PC-9 (cell line): ENCODE measurements around the gene ACACB. TPM values are rescaled to one million over a fixed set of nuclear protein-coding genes. Genes with fewer than 3 reads are reported as not detected.

ENCODE experiments used
- BruUV-seq: library from RNA; stranded (reverse); fragments of 400-500 nt; replicated peaks from 2 replicates; lab custom pipeline; 2021; lab: Mats Ljungman, UMichigan
- CTCF ChIA-PET: fragments of 300-600 bp; sonication (Branson Sonifier 250); formaldehyde crosslinking; loops from one replicate; lab custom pipeline; 2022; ENCODE audit warnings: antibody characterized with exemption; lab: Charles Lee
- POLR2A ChIA-PET: fragments of 300-600 bp; sonication (Branson Sonifier 250); formaldehyde crosslinking; loops from one replicate; lab custom pipeline; 2022; ENCODE audit warnings: antibody characterized with exemption; ENCODE audit not compliant: unreplicated experiment; lab: Charles Lee
- DNase-seq, 2 experiments: peaks; one replicate each; pipeline versions ENCODE4 v3.0.0 to v3.0.0-alpha.2; 2015 to 2022; ENCODE audit warnings: mixed read lengths in 1 of 2
- H2AFZ ChIP-seq: fragments of 200-600 bp; sonication (generic); 2 replicates; pipeline ENCODE4 v1.8.1; 2017; ENCODE audit warnings: antibody characterized with exemption
- H3F3A ChIP-seq: fragments of 200-600 bp; sonication (generic); 2 replicates; pipeline ENCODE4 v1.8.1; 2017; ENCODE audit warnings: antibody characterized with exemption, mild to moderate bottlenecking, low read depth; ENCODE audit not compliant: insufficient read depth
- H3K27ac ChIP-seq: fragments of 200-600 bp; sonication (generic); 2 replicates; pipeline ENCODE4 v1.6.1; 2016; ENCODE audit warnings: mixed run types
- H3K27me3 ChIP-seq: fragments of 200-600 bp; sonication (generic); 2 replicates; pipeline ENCODE4 v1.6.1; 2016; ENCODE audit warnings: low read depth, mixed run types; ENCODE audit not compliant: insufficient read depth
- H3K36me3 ChIP-seq: fragments of 200-600 bp; sonication (generic); 2 replicates; pipeline ENCODE4 v1.6.1; 2016; ENCODE audit warnings: low read depth, mixed run types
- H3K4me1 ChIP-seq: fragments of 200-600 bp; sonication (generic); replicated peaks from 2 replicates; pipeline ENCODE4 v1.6.1; 2016; ENCODE audit warnings: mixed run types; ENCODE audit not compliant: insufficient read depth
- H3K4me2 ChIP-seq: fragments of 200-600 bp; sonication (generic); 2 replicates; pipeline ENCODE4 v1.6.1; 2017; ENCODE audit warnings: mixed run types
- H3K4me3 ChIP-seq: fragments of 200-600 bp; sonication (generic); 2 replicates; pipeline ENCODE4 v1.6.1; 2016; ENCODE audit warnings: mixed run types
- H3K79me2 ChIP-seq: fragments of 200-600 bp; sonication (generic); 2 replicates; pipeline ENCODE4 v1.6.1; 2017; ENCODE audit warnings: low read depth, mixed run types
- H3K9me2 ChIP-seq: fragments of 200-600 bp; sonication (generic); 2 replicates; pipeline ENCODE4 v1.8.1; 2017; ENCODE audit warnings: mild to moderate bottlenecking; ENCODE audit not compliant: insufficient read depth
- H3K9me3 ChIP-seq: fragments of 200-600 bp; sonication (generic); 2 replicates; pipeline ENCODE4 v1.8.1; 2016; ENCODE audit warnings: low read depth; ENCODE audit not compliant: insufficient read depth
- H4K20me1 ChIP-seq: fragments of 200-600 bp; sonication (generic); 2 replicates; pipeline ENCODE4 v1.8.1; 2017; ENCODE audit not compliant: insufficient read depth
- EZH2 ChIP-seq: fragments of 200-600 bp; sonication (generic); IDR thresholded peaks from 2 replicates; pipeline ENCODE4 v1.8.0; 2017; ENCODE audit warnings: antibody characterized with exemption, low read depth
- intact Hi-C: fragments of 100-400 bp; cut with micrococcal nuclease; formaldehyde crosslinking; loops from one replicate; pipeline ENCODE4 v1.10.0; 2022; ENCODE audit not compliant: unreplicated experiment
- total RNA-seq: library from RNA; stranded (reverse); gene quantifications from 2 replicates; pipeline ENCODE4 v1.2.3, GENCODE V29; 2021
- TF ChIP-seq, protein P1 (sequence below): fragments of 200-600 bp; sonication (generic); conservative IDR thresholded peaks from 2 replicates; pipeline ENCODE4 v1.6.1; 2017; ENCODE audit warnings: mixed run types, antibody characterized with exemption, mild to moderate bottlenecking, moderate library complexity

Gene ACACB
- total RNA-seq, 1 experiment from 2014 or later = 13.8 TPM

GRCh38 chr12:109299849-109300248 lies 183.5 kb downstream of the ACACB start:
- H3K4me1 ChIP-seq = peaks cover 5% of the 10 kb centered on the region; the same call in 1 of the 2 replicates
- POLR2A ChIA-PET = no interaction called here
- H3F3A ChIP-seq = peaks cover 12% of the 10 kb centered on the region
- CTCF ChIA-PET = no interaction called here
- H4K20me1 ChIP-seq = no peaks in the 10 kb centered on the region
- H3K4me2 ChIP-seq = no peak overlapping the region
- intact Hi-C loops = no loop called here
- H3K27me3 ChIP-seq = peaks cover 25% of the 10 kb centered on the region
- H3K36me3 ChIP-seq = no peaks in the 10 kb centered on the region
- no peak overlapping the region for H3K27ac ChIP-seq
- DNase-seq = no peak
- H2AFZ ChIP-seq = no peak overlapping the region
- H3K9me3 ChIP-seq = no peaks in the 10 kb centered on the region
- no peak overlapping the region for H3K4me3 ChIP-seq
- no peaks in the 10 kb centered on the region for H3K79me2 ChIP-seq
- H3K9me2 ChIP-seq = no peaks in the 10 kb centered on the region
- TF ChIP-seq, protein P1, sequence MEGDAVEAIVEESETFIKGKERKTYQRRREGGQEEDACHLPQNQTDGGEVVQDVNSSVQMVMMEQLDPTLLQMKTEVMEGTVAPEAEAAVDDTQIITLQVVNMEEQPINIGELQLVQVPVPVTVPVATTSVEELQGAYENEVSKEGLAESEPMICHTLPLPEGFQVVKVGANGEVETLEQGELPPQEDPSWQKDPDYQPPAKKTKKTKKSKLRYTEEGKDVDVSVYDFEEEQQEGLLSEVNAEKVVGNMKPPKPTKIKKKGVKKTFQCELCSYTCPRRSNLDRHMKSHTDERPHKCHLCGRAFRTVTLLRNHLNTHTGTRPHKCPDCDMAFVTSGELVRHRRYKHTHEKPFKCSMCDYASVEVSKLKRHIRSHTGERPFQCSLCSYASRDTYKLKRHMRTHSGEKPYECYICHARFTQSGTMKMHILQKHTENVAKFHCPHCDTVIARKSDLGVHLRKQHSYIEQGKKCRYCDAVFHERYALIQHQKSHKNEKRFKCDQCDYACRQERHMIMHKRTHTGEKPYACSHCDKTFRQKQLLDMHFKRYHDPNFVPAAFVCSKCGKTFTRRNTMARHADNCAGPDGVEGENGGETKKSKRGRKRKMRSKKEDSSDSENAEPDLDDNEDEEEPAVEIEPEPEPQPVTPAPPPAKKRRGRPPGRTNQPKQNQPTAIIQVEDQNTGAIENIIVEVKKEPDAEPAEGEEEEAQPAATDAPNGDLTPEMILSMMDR = no peak
- TF ChIP-seq EZH2 = no peak
- BruUV-seq = no TSS peak

DNA sequence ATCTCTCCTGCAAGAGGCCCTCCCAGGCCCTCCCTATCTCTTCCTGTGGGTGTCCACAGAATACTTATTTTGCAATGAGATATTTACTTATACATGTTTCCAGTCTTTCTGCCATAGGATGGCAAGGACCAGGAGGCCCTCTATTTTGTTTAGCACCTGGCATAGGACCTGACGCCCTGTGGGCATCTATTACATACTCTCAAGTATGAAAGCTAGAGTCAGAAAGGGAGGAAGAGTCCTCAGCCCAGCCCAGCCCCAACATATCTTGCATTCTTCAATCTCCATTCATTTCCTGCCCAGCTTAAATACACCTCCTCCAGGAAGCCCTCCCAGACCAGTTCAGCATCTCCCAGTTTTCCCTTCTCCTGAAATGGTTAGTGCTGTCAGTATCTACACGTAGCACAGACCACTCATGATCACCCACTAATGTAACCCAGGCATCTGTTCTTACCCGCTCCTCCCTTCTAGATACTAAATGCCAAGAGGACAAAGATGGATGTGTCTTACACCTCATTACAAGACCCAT lies 185.3 kb downstream of the ACACB start:
- intact Hi-C loops = no loop called here
- Histone ChIP-seq H3K9me3 (no peaks in the 10 kb centered on the region), H3K27ac (no peak overlapping the region), H3F3A (peaks cover 12% of the 10 kb centered on the region), H4K20me1 (no peaks in the 10 kb centered on the region), H3K4me3 (no peak overlapping the region), H3K27me3 (peaks cover 14% of the 10 kb centered on the region), H3K36me3 (no peaks in the 10 kb centered on the region), H3K4me1 (peaks cover 5% of the 10 kb centered on the region; the same call in 1 of the 2 replicates), H3K9me2 (no peaks in the 10 kb centered on the region), H2AFZ (no peak overlapping the region), H3K4me2 (no peak overlapping the region), H3K79me2 (no peaks in the 10 kb centered on the region)
- TF ChIP-seq, protein P1 = no peak
- TF ChIP-seq EZH2 = no peak
- CTCF ChIA-PET = no interaction called here
- POLR2A ChIA-PET = no interaction called here
- DNase-seq = no peak
- no TSS peak for BruUV-seq

DNA sequence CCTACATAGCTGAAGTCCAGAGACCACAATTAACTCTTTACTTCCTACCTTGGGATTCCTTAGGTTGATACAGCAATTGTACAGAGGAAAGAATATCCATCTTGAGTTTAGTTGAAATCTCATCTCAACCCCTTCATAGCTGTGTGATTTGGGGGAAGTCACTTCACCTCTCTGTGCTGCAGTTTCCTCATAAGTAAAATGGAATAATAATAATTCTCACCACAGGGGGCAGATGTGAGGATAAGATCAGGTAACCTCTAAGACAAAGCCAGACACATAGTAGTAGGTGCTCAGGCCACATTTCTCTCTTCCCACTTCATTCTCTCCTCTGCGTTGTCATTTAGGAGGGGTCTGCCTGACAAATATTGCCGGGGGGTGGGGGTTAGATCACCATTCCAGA lies 186.0 kb downstream of the ACACB start:
- CTCF ChIA-PET = no interaction called here
- no peak overlapping the region for H3K4me3 ChIP-seq
- H3K9me3 ChIP-seq = no peaks in the 10 kb centered on the region
- no peaks in the 10 kb centered on the region for H3K79me2 ChIP-seq
- no peak overlapping the region for H2AFZ ChIP-seq
- no peaks in the 10 kb centered on the region for H4K20me1 ChIP-seq
- POLR2A ChIA-PET = no interaction called here
- H3F3A ChIP-seq = peaks cover 12% of the 10 kb centered on the region
- no peak for DNase-seq
- TF ChIP-seq, protein P1 = peak; percentile 56; the same call in 1 of the 2 replicates
- TF ChIP-seq EZH2 = no peak
- H3K27me3 ChIP-seq = peaks cover 10% of the 10 kb centered on the region
- H3K4me2 ChIP-seq = peak overlapping the region; percentile 13; the same call in 1 of the 2 replicates
- no peaks in the 10 kb centered on the region for H3K36me3 ChIP-seq
- H3K9me2 ChIP-seq = no peaks in the 10 kb centered on the region
- H3K4me1 ChIP-seq = peaks cover 5% of the 10 kb centered on the region; the same call in 1 of the 2 replicates
- intact Hi-C loops = no loop called here
- H3K27ac ChIP-seq = no peak overlapping the region
- no TSS peak for BruUV-seq
